Measurements from ENCODE around the gene LYL1. TPM values are rescaled to one million over a fixed set of nuclear protein-coding genes. Genes with fewer than 3 reads are reported as not detected.
A peak's percentile ranks its signal among the peaks of the same experiment; 100 is the strongest.

The LYL1 gene
- total and polyA plus RNA-seq, 2 of the 13 experiments (the other 11 are each of a cell fraction or from before 2014, with no cell fraction given): 0.75 to 0.92 TPM

DNA sequence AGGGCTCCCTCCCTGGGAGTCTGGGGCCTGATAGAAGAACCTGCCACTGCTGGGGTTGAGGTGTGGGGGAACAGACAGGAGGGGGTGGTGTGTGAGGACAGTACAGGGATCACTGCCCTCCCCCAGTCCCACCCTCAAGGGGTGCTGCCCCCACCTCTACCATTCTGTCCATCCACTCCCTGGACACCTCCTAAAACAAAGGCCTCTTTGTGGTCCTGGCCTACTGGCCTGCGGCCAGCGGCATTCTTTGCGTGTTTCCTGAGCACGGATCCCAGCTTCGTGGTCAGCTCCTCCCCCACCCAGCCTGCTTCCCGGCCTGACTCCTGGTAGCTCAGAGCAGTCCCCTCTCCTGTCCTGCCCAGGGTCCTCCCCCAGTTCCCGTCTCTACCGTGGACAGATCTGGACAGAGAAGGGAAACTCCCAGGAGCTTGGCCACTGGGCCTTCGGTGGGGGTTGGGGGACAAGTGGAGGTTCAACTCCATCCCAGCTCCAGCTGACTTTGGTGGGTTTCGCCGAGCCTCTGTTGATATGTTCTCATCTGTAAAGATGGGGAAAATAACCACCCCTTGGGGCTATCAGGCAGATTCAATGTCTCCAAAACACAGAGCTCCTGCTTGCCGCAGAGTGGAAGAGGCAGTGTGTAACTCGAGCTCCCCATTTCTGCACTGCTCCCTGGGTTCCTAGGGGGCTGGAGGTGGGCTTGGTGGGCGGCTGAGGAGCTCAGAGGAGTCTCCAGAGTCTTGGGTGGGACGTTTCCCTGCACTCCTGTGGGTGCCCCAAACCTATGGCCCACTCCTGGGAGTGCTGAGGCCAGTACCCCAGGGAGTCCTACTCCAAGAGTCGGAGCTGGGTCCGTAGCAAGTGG, 48.7 kb downstream of the LYL1 start (continued):
- TF ChIP-seq ARNT2 (CRISPR knock-in tag; IDR thresholded peaks at IDR 0.05; ENCODE audit: low read depth): no peak; the same call in none of the 2 replicates
- no peak for TF ChIP-seq ZNF10 (CRISPR knock-in tag; IDR thresholded peaks at IDR 0.05; ENCODE audit: borderline replicate concordance, low read depth)
- no peak for TF ChIP-seq NFYC (CRISPR knock-in tag; IDR thresholded peaks at IDR 0.05)
- TF ChIP-seq MAFG (CRISPR knock-in tag; IDR thresholded peaks at IDR 0.05): no peak
- TF ChIP-seq TBP (CRISPR knock-in tag; IDR thresholded peaks at IDR 0.05): no peak
- TF ChIP-seq ZFP90 (CRISPR knock-in tag; IDR thresholded peaks at IDR 0.05; ENCODE audit: borderline replicate concordance): peak; percentile 71
- TF ChIP-seq MBD4 (IDR thresholded peaks at IDR 0.05; ENCODE audit: borderline replicate concordance, low read length): no peak
- TF ChIP-seq CHD2 (IDR thresholded peaks at IDR 0.05; ENCODE audit: low read depth, low read length): peak; percentile 70; the same call in 1 of the 2 replicates
- TF ChIP-seq, protein P1, sequence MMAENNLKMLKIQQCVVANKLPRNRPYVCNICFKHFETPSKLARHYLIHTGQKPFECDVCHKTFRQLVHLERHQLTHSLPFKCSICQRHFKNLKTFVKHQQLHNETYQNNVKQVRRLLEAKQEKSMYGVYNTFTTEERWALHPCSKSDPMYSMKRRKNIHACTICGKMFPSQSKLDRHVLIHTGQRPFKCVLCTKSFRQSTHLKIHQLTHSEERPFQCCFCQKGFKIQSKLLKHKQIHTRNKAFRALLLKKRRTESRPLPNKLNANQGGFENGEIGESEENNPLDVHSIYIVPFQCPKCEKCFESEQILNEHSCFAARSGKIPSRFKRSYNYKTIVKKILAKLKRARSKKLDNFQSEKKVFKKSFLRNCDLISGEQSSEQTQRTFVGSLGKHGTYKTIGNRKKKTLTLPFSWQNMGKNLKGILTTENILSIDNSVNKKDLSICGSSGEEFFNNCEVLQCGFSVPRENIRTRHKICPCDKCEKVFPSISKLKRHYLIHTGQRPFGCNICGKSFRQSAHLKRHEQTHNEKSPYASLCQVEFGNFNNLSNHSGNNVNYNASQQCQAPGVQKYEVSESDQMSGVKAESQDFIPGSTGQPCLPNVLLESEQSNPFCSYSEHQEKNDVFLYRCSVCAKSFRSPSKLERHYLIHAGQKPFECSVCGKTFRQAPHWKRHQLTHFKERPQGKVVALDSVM (CRISPR knock-in tag; IDR thresholded peaks at IDR 0.05): 0 out of 2 replicates have a peak, but pooled peaks have one; percentile 40
- peak; percentile 91; the same call in 1 of the 2 replicates for TF ChIP-seq MTA1 (CRISPR knock-in tag; IDR thresholded peaks at IDR 0.05; ENCODE audit: borderline replicate concordance)
- no peak for TF ChIP-seq ZKSCAN5 (CRISPR knock-in tag; IDR thresholded peaks at IDR 0.05)
- peak; percentile 62; the same call in 1 of the 2 replicates for TF ChIP-seq RCOR2 (CRISPR knock-in tag; IDR thresholded peaks at IDR 0.05)
- TF ChIP-seq, protein P2, sequence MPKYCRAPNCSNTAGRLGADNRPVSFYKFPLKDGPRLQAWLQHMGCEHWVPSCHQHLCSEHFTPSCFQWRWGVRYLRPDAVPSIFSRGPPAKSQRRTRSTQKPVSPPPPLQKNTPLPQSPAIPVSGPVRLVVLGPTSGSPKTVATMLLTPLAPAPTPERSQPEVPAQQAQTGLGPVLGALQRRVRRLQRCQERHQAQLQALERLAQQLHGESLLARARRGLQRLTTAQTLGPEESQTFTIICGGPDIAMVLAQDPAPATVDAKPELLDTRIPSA (CRISPR knock-in tag; IDR thresholded peaks at IDR 0.05; ENCODE audit: borderline replicate concordance): no peak
- TF ChIP-seq ZNF343 (CRISPR knock-in tag; IDR thresholded peaks at IDR 0.05): no peak
- 0 out of 2 replicates have a peak, but pooled peaks have one; percentile 36 for TF ChIP-seq BRCA1 (CRISPR knock-in tag; IDR thresholded peaks at IDR 0.05)
- TF ChIP-seq, protein P3, sequence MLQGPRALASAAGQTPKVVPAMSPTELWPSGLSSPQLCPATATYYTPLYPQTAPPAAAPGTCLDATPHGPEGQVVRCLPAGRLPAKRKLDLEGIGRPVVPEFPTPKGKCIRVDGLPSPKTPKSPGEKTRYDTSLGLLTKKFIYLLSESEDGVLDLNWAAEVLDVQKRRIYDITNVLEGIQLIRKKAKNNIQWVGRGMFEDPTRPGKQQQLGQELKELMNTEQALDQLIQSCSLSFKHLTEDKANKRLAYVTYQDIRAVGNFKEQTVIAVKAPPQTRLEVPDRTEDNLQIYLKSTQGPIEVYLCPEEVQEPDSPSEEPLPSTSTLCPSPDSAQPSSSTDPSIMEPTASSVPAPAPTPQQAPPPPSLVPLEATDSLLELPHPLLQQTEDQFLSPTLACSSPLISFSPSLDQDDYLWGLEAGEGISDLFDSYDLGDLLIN (CRISPR knock-in tag; IDR thresholded peaks at IDR 0.05; ENCODE audit: borderline replicate concordance): no peak
- no peak for TF ChIP-seq NONO (IDR thresholded peaks at IDR 0.05)
- TF ChIP-seq NONO (CRISPR knock-in tag; conservative IDR thresholded peaks at IDR 0.05): peak; percentile 70
- TF ChIP-seq MEIS2 (CRISPR knock-in tag; IDR thresholded peaks at IDR 0.05): peak; percentile 85
- peak; percentile 70; the same call in 1 of the 2 replicates for TF ChIP-seq MED13 (CRISPR knock-in tag; IDR thresholded peaks at IDR 0.05)
- TF ChIP-seq HNF4A (CRISPR knock-in tag; IDR thresholded peaks at IDR 0.05): peak; percentile 75
- TF ChIP-seq, protein P4, sequence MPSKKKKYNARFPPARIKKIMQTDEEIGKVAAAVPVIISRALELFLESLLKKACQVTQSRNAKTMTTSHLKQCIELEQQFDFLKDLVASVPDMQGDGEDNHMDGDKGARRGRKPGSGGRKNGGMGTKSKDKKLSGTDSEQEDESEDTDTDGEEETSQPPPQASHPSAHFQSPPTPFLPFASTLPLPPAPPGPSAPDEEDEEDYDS (CRISPR knock-in tag; IDR thresholded peaks at IDR 0.05): peak; percentile 76
- TF ChIP-seq, protein P5, sequence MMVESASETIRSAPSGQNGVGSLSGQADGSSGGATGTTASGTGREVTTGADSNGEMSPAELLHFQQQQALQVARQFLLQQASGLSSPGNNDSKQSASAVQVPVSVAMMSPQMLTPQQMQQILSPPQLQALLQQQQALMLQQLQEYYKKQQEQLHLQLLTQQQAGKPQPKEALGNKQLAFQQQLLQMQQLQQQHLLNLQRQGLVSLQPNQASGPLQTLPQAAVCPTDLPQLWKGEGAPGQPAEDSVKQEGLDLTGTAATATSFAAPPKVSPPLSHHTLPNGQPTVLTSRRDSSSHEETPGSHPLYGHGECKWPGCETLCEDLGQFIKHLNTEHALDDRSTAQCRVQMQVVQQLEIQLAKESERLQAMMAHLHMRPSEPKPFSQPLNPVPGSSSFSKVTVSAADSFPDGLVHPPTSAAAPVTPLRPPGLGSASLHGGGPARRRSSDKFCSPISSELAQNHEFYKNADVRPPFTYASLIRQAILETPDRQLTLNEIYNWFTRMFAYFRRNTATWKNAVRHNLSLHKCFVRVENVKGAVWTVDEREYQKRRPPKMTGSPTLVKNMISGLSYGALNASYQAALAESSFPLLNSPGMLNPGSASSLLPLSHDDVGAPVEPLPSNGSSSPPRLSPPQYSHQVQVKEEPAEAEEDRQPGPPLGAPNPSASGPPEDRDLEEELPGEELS (CRISPR knock-in tag; IDR thresholded peaks at IDR 0.05): peak; percentile 83
- TF ChIP-seq NKX3-1 (CRISPR knock-in tag; IDR thresholded peaks at IDR 0.05): 0 out of 2 replicates have a peak, but pooled peaks have one; percentile 23
